A549 (cell line): ENCODE measurements around the gene TRABD2A. TPM values are rescaled to one million over a fixed set of nuclear protein-coding genes. Genes with fewer than 3 reads are reported as not detected.

ENCODE experiments used
- ATAC-seq, 2 experiments: fragments of 200-7000 bp in 1 of 2; fragments of >200 bp in 1 of 2; cut with Nextera tagmentation in 1 of 2; cut with Tn5 transposase in 1 of 2; 3 replicates each; pipeline versions ENCODE4 v1.8.0 to v1.9.1; 2018 to 2020; ENCODE audit warnings: mild to moderate bottlenecking in 1 of 2, moderate library complexity in 1 of 2
- CTCF ChIA-PET: fragments of 300-600 bp; sonication (Branson Sonifier 250); formaldehyde crosslinking; extraction: SDS; loops from one replicate; lab custom pipeline; 2021; ENCODE audit warnings: antibody characterized with exemption, inconsistent platforms; lab: Yijun Ruan, JAX
- POLR2A ChIA-PET: fragments of 350-600 bp; formaldehyde crosslinking; extraction: SDS; loops from one replicate; lab custom pipeline; 2021; ENCODE audit warnings: antibody characterized with exemption, inconsistent platforms; lab: Yijun Ruan, JAX
- DNase-seq, 2 experiments: peaks; one replicate each; pipeline versions ENCODE4 v3.0.0 to v3.0.0-alpha.2; 2011 to 2016; ENCODE audit warnings: low read depth in 1 of 2, low spot score in 1 of 2
- FAIRE-seq: peaks from 2 replicates; lab custom pipeline; 2011; peaks lifted over from hg19 to GRCh38; lab: Jason Lieb, UNC
- H3K27ac ChIP-seq, 2 experiments: fragments of >200 bp; sonication (Bioruptor Twin); formaldehyde crosslinking; 3 replicates each; pipeline ENCODE4 v1.5.1; 2016 to 2017
- H3K4me1 ChIP-seq: fragments of >200 bp; sonication (Bioruptor Twin); formaldehyde crosslinking; 3 replicates; pipeline ENCODE4 v1.6.1; 2016
- H3K4me2 ChIP-seq: fragments of >200 bp; sonication (Bioruptor Twin); formaldehyde crosslinking; 3 replicates; pipeline ENCODE4 v1.6.1; 2016
- H3K4me3 ChIP-seq: fragments of >200 bp; sonication (Bioruptor Twin); formaldehyde crosslinking; 3 replicates; pipeline ENCODE4 v1.5.1; 2016
- H3K9me3 ChIP-seq: fragments of >200 bp; sonication (Bioruptor Twin); formaldehyde crosslinking; 3 replicates; pipeline ENCODE4 v1.6.1; 2016
- BHLHE40 ChIP-seq: IDR thresholded peaks from 2 replicates; pipeline ENCODE4 v1.6.1; 2012; ENCODE audit warnings: low read depth, low read length, inconsistent platforms
- CHD4 ChIP-seq: fragments of 200-600 bp; sonication (generic); IDR thresholded peaks from 2 replicates; pipeline ENCODE4 v1.6.1; 2016; ENCODE audit warnings: antibody characterized with exemption, mild to moderate bottlenecking, borderline replicate concordance
- EHF ChIP-seq: fragments of 250-450 bp; sonication (Bioruptor Pico); IDR thresholded peaks from 2 replicates; pipeline ENCODE4 v1.5.0; 2020; ENCODE audit warnings: mild to moderate bottlenecking
- ELK1 ChIP-seq: fragments of 150-350 bp; IDR thresholded peaks from 2 replicates; pipeline ENCODE4 v1.6.1; 2014; ENCODE audit warnings: low read depth, mild to moderate bottlenecking, low read length
- FOSB ChIP-seq: fragments of 250-450 bp; sonication (Bioruptor Pico); IDR thresholded peaks from 2 replicates; pipeline ENCODE4 v1.5.0; 2020; ENCODE audit warnings: mild to moderate bottlenecking, moderate library complexity
- FOSL2 ChIP-seq, 2 experiments: fragments of 450-650 bp in 1 of 2; fragments of >200 bp in 1 of 2; sonication (Bioruptor Twin) in 1 of 2; formaldehyde crosslinking; IDR thresholded peaks; 2 replicates each; pipeline versions ENCODE4 v1.5.0 to v1.6.1; 2016 to 2020; ENCODE audit warnings: mild to moderate bottlenecking in 1 of 2, moderate library complexity in 1 of 2
- HDAC2 ChIP-seq: fragments of 200-600 bp; sonication (generic); IDR thresholded peaks from 2 replicates; pipeline ENCODE4 v1.6.1; 2016
- JUN ChIP-seq, 2 experiments: fragments of >200 bp; sonication (Bioruptor Twin); formaldehyde crosslinking; IDR thresholded peaks; 2 replicates in 1 of 2; 3 replicates in 1 of 2; pipeline ENCODE4 v1.6.1; 2016 to 2017
- KDM5A ChIP-seq: fragments of 200-600 bp; sonication (generic); IDR thresholded peaks from 2 replicates; pipeline ENCODE4 v1.6.1; 2016; ENCODE audit warnings: antibody characterized with exemption, mild to moderate bottlenecking
- MAX ChIP-seq: IDR thresholded peaks from 2 replicates; pipeline ENCODE4 v1.6.1; 2012
- MAZ ChIP-seq: fragments of 150-350 bp; IDR thresholded peaks from 2 replicates; pipeline ENCODE4 v1.6.1; 2014; ENCODE audit warnings: antibody characterized with exemption, low read depth, low read length, borderline replicate concordance
- NPAS2 ChIP-seq: fragments of 250-450 bp; sonication (Bioruptor Pico); IDR thresholded peaks from 2 replicates; pipeline ENCODE4 v1.8.0; 2022; ENCODE audit warnings: mild to moderate bottlenecking, moderate library complexity, borderline replicate concordance
- PBX3 ChIP-seq: IDR thresholded peaks from 2 replicates; pipeline ENCODE4 v1.6.1; 2012
- POLR2A ChIP-seq: IDR thresholded peaks from 2 replicates; pipeline ENCODE4 v1.6.1; 2012; ENCODE audit warnings: mild to moderate bottlenecking, low read length
- RAD21 ChIP-seq, 2 experiments: fragments of >200 bp in 1 of 2; sonication (Bioruptor Twin) in 1 of 2; formaldehyde crosslinking in 1 of 2; IDR thresholded peaks in 1 of 2; conservative IDR thresholded peaks in 1 of 2; 2 replicates in 1 of 2; 3 replicates in 1 of 2; pipeline ENCODE4 v1.6.1; 2012 to 2018; ENCODE audit warnings: inconsistent platforms in 1 of 2
- RCOR1 ChIP-seq: fragments of 150-350 bp; IDR thresholded peaks from 2 replicates; pipeline ENCODE4 v1.6.1; 2014; ENCODE audit warnings: antibody characterized with exemption, low read length, low read depth
- REST ChIP-seq: fragments of 200-600 bp; sonication (generic); IDR thresholded peaks from 2 replicates; pipeline ENCODE4 v1.6.1; 2016; ENCODE audit warnings: antibody characterized with exemption, mild to moderate bottlenecking, moderate library complexity
- RFX5 ChIP-seq: fragments of 450-650 bp; IDR thresholded peaks from 2 replicates; pipeline ENCODE4 v1.7.1; 2014; ENCODE audit warnings: antibody characterized with exemption, mild to moderate bottlenecking, moderate library complexity
- SMC3 ChIP-seq: fragments of >200 bp; sonication (Bioruptor Twin); formaldehyde crosslinking; IDR thresholded peaks from 3 replicates; pipeline ENCODE4 v1.6.1; 2018; ENCODE audit warnings: inconsistent platforms
- SREBF2 ChIP-seq: fragments of 450-650 bp; IDR thresholded peaks from 2 replicates; pipeline ENCODE4 v1.6.1; 2014; ENCODE audit warnings: mild to moderate bottlenecking, moderate library complexity
- TP53 ChIP-seq: fragments of 250-450 bp; sonication (Bioruptor Pico); IDR thresholded peaks from 2 replicates; pipeline ENCODE4 v1.5.0; 2021; ENCODE audit warnings: mild to moderate bottlenecking, moderate library complexity
- ZC3H11A ChIP-seq: fragments of 450-650 bp; IDR thresholded peaks from 2 replicates; pipeline ENCODE4 v1.6.1; 2014; ENCODE audit warnings: antibody characterized with exemption, mild to moderate bottlenecking
- ZNF302 ChIP-seq: fragments of 250-450 bp; sonication (Bioruptor Pico); IDR thresholded peaks from 2 replicates; pipeline ENCODE4 v1.9.0; 2021; ENCODE audit warnings: inconsistent platforms, mild to moderate bottlenecking, moderate library complexity
- ZSCAN20 ChIP-seq: fragments of 250-450 bp; sonication (Bioruptor Pico); IDR thresholded peaks from 2 replicates; pipeline ENCODE4 v1.8.0; 2022; ENCODE audit warnings: mild to moderate bottlenecking, moderate library complexity
- WGBS: methylation state at CpG from one replicate; pipeline ENCODE4 v1.1.6; 2017; ENCODE audit errors: missing lambda C conversion rate; 5-methylcytosine and 5-hydroxymethylcytosine counted together
- polyA plus RNA-seq, 4 experiments: library from polyadenylated mRNA; depleted of rRNA in 3 of 4; stranded (reverse); fragments of >200 nt; fragmentation: RNase III in 1 of 4; extraction: RNeasy Plus Mini Kit Qiagen cat#74134 plus additional on column Dnase treatment in 1 of 4; gene quantifications; 2 replicates in 3 of 4; 3 replicates in 1 of 4; pipeline ENCODE4 v1.2.3, GENCODE V29; 2011 to 2017

Gene TRABD2A
- polyA plus RNA-seq, 2 of the 4 experiments (the other 2 are of a cell fraction): 6.1 to 7.1 TPM

DNA sequence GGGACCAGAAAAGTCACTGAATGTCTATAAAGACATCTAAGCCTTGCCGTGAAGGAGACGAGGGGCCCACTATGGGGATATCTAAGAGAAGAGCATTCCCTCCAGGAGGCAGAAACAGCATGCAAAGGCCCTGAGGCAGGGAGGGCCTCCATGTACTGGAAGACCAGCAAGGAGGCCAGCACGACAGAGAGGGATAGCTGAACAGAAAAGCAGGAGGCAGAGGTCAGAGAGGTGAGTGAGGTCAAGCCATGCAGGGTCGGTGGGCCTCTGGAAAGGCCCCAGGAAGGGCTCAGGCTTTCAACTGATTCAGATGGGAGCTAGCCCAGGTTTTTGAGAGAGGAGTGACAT, 5.7 kb downstream of the TRABD2A start:
- CTCF ChIA-PET: interaction anchor here (1.6 kb wide), 1 partner anchor 50 kb away, joined by 5 read pairs; no protein-coding TSS in a partner anchor
- FAIRE-seq (no peak), ATAC-seq (no peak), DNase-seq (no peak)
- Histone ChIP-seq H3K9me3 (no peaks in the 10 kb centered on the region), H3K27ac (no peak overlapping the region), H3K4me3 (no peak overlapping the region), H3K4me1 (no peaks in the 10 kb centered on the region), H3K4me2 (no peak overlapping the region)
- POLR2A ChIA-PET: no interaction called here
- WGBS: 36% methylated on average over 4 of the region's 4 CpGs
- TF ChIP-seq ZSCAN20 (CRISPR knock-in tag): no peak
- TF ChIP-seq RCOR1: no peak
- TF ChIP-seq KDM5A: no peak
- no peak for TF ChIP-seq RAD21 (conservative IDR thresholded peaks at IDR 0.05 in 1 of 2, IDR thresholded peaks at IDR 0.05 in 1 of 2)
- TF ChIP-seq NPAS2: no peak
- no peak for TF ChIP-seq REST
- no peak for TF ChIP-seq FOSB
- no peak for TF ChIP-seq POLR2A

DNA sequence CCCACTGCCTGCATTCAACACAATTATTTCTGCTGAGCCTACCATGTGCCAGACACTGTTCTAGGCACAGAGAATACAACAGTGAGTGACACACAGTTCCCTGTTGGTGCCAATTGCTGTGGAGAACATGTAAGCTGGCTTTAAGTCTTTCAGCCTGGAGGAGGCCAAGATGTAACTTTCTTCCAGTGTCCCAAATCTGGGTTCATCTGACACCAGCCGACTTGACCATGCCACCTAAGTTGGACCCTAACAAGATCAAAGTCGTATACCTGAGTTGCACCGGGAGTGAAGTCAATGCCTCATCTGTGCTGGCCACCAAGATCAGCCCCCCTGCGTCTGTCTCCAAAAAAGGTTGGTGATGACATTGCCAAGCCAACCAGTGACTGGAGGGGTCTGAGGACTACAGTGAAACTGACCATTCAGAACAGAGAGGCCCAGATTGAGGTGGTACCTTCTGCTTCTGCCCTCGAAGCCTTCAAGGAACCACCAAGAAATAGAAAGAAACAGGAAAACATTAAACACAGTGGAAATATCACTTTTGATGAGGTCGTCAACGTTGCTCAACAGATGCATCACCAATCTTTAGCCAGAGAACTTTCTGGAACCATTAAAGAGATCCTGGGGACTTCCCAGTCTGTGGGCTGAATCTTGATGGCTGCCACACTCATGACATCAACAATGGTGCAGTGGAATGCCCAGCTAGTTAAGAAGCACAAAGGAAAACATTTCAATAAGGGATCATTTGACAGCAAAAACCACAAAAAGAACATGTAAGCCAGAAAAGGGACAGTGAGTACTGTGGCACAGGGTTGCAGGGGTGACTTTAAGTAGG, 6.3 kb downstream of the TRABD2A start:
- WGBS: 72% methylated on average over 7 of the region's 7 CpGs
- ChIA-PET POLR2A (no interaction called here), CTCF (interaction anchor here (1.0 to 1.6 kb wide), 2 partner anchors 42 to 51 kb away, joined by 3 to 5 read pairs; no protein-coding TSS in a partner anchor)
- no peaks in the 10 kb centered on the region for H3K4me1 ChIP-seq
- ATAC-seq: no peak
- no peak overlapping the region for H3K4me3 ChIP-seq
- no peak for FAIRE-seq
- no peak for TF ChIP-seq FOSL2 (IDR thresholded peaks at IDR 0.05)
- no peak for TF ChIP-seq FOSL2 (CRISPR knock-in tag; IDR thresholded peaks at IDR 0.05)
- TF ChIP-seq PBX3: no peak
- no peak for TF ChIP-seq RFX5
- TF ChIP-seq MAX: no peak
- no peak for TF ChIP-seq ELK1
- no peak for TF ChIP-seq ZC3H11A
- no peak for TF ChIP-seq HDAC2
- no peak for TF ChIP-seq NPAS2
- no peak for TF ChIP-seq BHLHE40
- TF ChIP-seq EHF (CRISPR knock-in tag): no peak
- TF ChIP-seq SMC3: no peak
- no peak for TF ChIP-seq CHD4
- no peak for TF ChIP-seq SREBF2
- TF ChIP-seq MAZ: no peak
- TF ChIP-seq TP53 (CRISPR knock-in tag): no peak
- TF ChIP-seq JUN (IDR thresholded peaks at IDR 0.05): no peak
- TF ChIP-seq ZNF302 (CRISPR knock-in tag): no peak
- H3K4me2 ChIP-seq: no peak overlapping the region
- H3K9me3 ChIP-seq: no peaks in the 10 kb centered on the region
- no peak overlapping the region for H3K27ac ChIP-seq
- no peak for DNase-seq
